T-cell (primary cell): Measurements from ENCODE around the gene KIAA1328. TPM values are rescaled to one million over a fixed set of nuclear protein-coding genes. Genes with fewer than 3 reads are reported as not detected.

ENCODE experiments used
- ATAC-seq, 4 experiments: fragments of 200-7000 bp in 3 of 4; fragments of 150-1000 bp in 1 of 4; cut with Tn5 transposase; replicated peaks in 1 of 4; 1 replicate in 3 of 4; 2 replicates in 1 of 4; pipeline ENCODE4 v1.10.0; 2021; ENCODE audit warnings: moderate library complexity in 3 of 4, mild to moderate bottlenecking in 2 of 4, moderate number of reproducible peaks in 1 of 4
- CTCF ChIA-PET, 2 donors: fragments of 300-600 bp; sonication (Branson Sonifier 250); formaldehyde crosslinking; loops; one replicate each; lab custom pipeline; 2022; ENCODE audit warnings: antibody characterized with exemption in 2 of 2; lab: Charles Lee
- POLR2A ChIA-PET, 2 donors: fragments of 300-600 bp; sonication (Branson Sonifier 250); formaldehyde crosslinking; loops; one replicate each; lab custom pipeline; 2022; ENCODE audit warnings: antibody characterized with exemption in 2 of 2; lab: Charles Lee
- DNase-seq, 35 experiments: peaks; one replicate each; pipeline versions ENCODE4 v3.0.0 to v3.0.0-alpha.2; 2013 to 2023
- H3K27ac ChIP-seq: one replicate; pipeline ENCODE4 v1.5.1; 2013; ENCODE audit warnings: low read length
- H3K27me3 ChIP-seq, 2 experiments: replicated peaks in 1 of 2; 1 replicate in 1 of 2; 2 replicates in 1 of 2; pipeline versions ENCODE4 v1.6.1 to v1.7.0; 2013; ENCODE audit warnings: low read length in 1 of 2, mixed read lengths in 1 of 2; ENCODE audit not compliant: control insufficient read depth in 2 of 2, insufficient read depth in 2 of 2; ENCODE audit errors: extremely low read depth in 1 of 2
- H3K36me3 ChIP-seq, 2 donors: 1 replicate in 1 of 2; 2 replicates in 1 of 2; pipeline versions ENCODE4 v1.6.1 to v1.7.0; 2013; ENCODE audit warnings: low read length in 1 of 2; ENCODE audit not compliant: control insufficient read depth in 2 of 2, insufficient read depth in 1 of 2; ENCODE audit errors: extremely low read depth in 1 of 2
- H3K4me1 ChIP-seq, 2 experiments: 1 replicate in 1 of 2; 2 replicates in 1 of 2; pipeline versions ENCODE4 v1.6.1 to v1.7.0; 2013; ENCODE audit warnings: low read length in 2 of 2, mixed read lengths in 1 of 2; ENCODE audit not compliant: insufficient read depth in 2 of 2, control insufficient read depth in 1 of 2; ENCODE audit errors: extremely low read depth in 1 of 2
- H3K4me3 ChIP-seq, 2 donors: 1 replicate in 1 of 2; 2 replicates in 1 of 2; pipeline versions ENCODE4 v1.5.1 to v1.7.0; 2013; ENCODE audit warnings: mild to moderate bottlenecking in 2 of 2, low read length in 1 of 2, moderate library complexity in 1 of 2; ENCODE audit not compliant: control insufficient read depth in 1 of 2; ENCODE audit errors: extremely low read depth in 1 of 2
- H3K9me3 ChIP-seq: 2 replicates; pipeline ENCODE4 v1.7.0; 2013
- H3K27ac Mint-ChIP-seq, 2 donors: one replicate each; pipeline ENCODE4 v1.8.0; 2020 to 2021; ENCODE audit warnings: mild to moderate bottlenecking in 2 of 2, mixed read lengths in 2 of 2
- H3K27me3 Mint-ChIP-seq, 2 donors: one replicate each; pipeline ENCODE4 v1.8.0; 2021 to 2022; ENCODE audit warnings: mixed read lengths in 2 of 2
- H3K36me3 Mint-ChIP-seq: one replicate; pipeline ENCODE4 v1.8.0; 2021; ENCODE audit warnings: mixed read lengths
- H3K4me1 Mint-ChIP-seq, 3 donors: one replicate each; pipeline ENCODE4 v1.8.0; 2020 to 2022; ENCODE audit warnings: mixed read lengths in 3 of 3, mild to moderate bottlenecking in 1 of 3
- H3K4me3 Mint-ChIP-seq, 3 donors: one replicate each; pipeline ENCODE4 v1.8.0; 2020 to 2022; ENCODE audit warnings: mild to moderate bottlenecking in 3 of 3, mixed read lengths in 3 of 3, moderate library complexity in 3 of 3
- H3K9me3 Mint-ChIP-seq, 3 donors: one replicate each; pipeline ENCODE4 v1.8.0; 2020 to 2022; ENCODE audit warnings: mixed read lengths in 3 of 3
- WGBS: methylation state at CpG from one replicate; pipeline ENCODE4 v1.1.5; 2013; ENCODE audit warnings: missing lambda C conversion rate; ENCODE audit not compliant: insufficient coverage; 5-methylcytosine and 5-hydroxymethylcytosine counted together
- total RNA-seq, 35 experiments: library from RNA in 6 of 35; stranded (reverse) in 6 of 35; fragments of 120-200 nt in 1 of 35; gene quantifications; one replicate each; pipeline versions ENCODE4 v1.2.1 to v1.2.4 and lab custom pipeline; 2013 to 2026

KIAA1328 gene
- total RNA-seq, 5 donors from 2014 or later (not counting 1 experiment from before 2014, with no cell fraction given), result 10.0 to 17.0 (median 11.5) TPM

DNA sequence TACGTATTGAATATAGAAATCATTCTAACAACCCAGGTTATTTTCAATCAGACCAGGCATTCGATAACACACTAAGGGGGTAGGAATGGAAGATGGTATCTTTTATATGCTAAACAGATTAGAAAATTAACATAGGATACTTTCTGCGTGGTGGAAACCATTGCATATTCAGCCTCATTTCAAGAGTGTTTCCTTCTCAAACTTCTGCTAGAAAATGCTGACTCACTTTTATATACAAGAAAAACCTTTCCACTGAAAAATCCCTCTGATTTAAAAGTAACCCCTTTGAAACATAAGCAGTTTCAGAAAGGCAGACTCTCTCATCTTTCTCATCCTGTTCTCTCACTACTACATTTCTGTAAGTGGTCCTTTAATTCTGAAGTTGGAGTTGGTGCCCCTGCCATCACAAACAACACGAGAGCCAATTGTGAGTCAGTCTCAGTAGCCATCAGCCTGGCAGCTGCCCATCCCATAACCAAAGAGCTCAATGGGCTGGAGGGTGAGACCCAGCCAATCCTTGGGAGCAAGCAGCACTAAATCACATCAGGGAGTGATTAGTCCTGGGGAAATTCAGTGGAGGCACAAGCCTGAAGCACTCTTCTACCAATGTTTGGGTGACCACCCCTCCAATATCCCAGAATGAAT, 393.5 kb downstream of the KIAA1328 start:
- no peak for ATAC-seq
- no CpG with 5 or more reads among the region's 4 CpGs for WGBS
- Histone ChIP-seq H3K4me3 (no peak overlapping the region), H3K9me3 (no peaks in the 10 kb centered on the region), H3K27ac (no peak overlapping the region), H3K36me3 (no peaks in the 10 kb centered on the region), H3K4me1 (no peaks in the 10 kb centered on the region), H3K27me3 (no peaks in the 10 kb centered on the region)
- Mint-ChIP-seq H3K36me3 (peaks cover 50% of the 10 kb centered on the region), H3K27ac (no peak overlapping the region), H3K27me3 (no peaks in the 10 kb centered on the region), H3K4me1 (peaks cover 0 to 4% (median 2%) of the 10 kb centered on the region in 3 donors), H3K9me3 (no peaks in the 10 kb centered on the region), H3K4me3 (no peak overlapping the region)
- DNase-seq, result no peak
- ChIA-PET POLR2A (no interaction called here), CTCF (no interaction called here)

DNA sequence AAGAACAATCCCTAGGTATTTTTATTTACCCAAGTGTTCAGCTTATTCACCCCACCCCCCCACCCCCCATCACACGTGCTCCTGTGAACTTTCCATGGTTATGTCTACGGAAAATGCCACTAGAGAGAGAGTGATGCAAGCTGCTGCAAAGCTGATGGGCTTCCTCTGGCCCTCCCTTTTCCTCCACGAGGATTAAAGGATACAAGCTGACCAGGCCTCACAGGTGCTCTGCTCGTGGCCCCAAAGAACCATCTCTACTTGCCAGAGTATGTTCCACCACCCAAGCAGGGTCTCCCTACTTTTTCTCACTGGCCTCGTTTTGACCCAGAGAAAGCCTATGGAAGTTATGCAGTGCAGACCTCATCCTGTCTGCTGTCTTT, 394.1 kb downstream of the KIAA1328 start:
- Mint-ChIP-seq H3K9me3 (peaks cover 0 to 4% (median 0%) of the 10 kb centered on the region in 3 donors), H3K36me3 (peaks cover 53% of the 10 kb centered on the region), H3K27me3 (no peaks in the 10 kb centered on the region), H3K4me1 (peaks cover 0 to 4% (median 2%) of the 10 kb centered on the region in 3 donors), H3K27ac (no peak overlapping the region), H3K4me3 (no peak overlapping the region)
- ATAC-seq (no peak), DNase-seq (no peak)
- 67% methylated on average over 2 of the region's 5 CpGs for WGBS
- Histone ChIP-seq H3K27ac (no peak overlapping the region), H3K4me1 (no peaks in the 10 kb centered on the region), H3K9me3 (no peaks in the 10 kb centered on the region), H3K36me3 (no peaks in the 10 kb centered on the region), H3K4me3 (no peak overlapping the region), H3K27me3 (no peaks in the 10 kb centered on the region)
- ChIA-PET POLR2A (no interaction called here), CTCF (no interaction called here)

DNA sequence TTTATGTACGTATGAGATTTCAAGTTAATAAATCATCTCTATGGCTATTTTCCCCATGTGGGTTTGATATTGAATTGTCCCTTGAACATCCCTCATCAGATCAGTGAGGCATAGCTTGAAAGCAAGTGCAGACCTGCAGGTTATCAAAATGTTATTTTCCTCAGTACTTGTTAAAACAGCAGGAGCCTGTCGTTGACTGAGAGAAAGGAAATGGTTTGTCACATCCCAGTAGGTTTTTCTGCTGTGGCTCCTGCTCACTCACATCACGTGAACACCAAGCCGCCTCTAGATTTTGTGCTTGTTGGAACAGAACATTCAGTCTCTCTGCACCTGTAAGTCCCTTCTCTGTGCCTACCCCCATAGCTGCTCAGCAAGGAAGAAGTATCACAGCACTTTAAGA, 396.4 kb downstream of the KIAA1328 start:
- Mint-ChIP-seq H3K36me3 (peaks cover 55% of the 10 kb centered on the region), H3K4me1 (no peaks in the 10 kb centered on the region), H3K9me3 (peaks cover 0 to 4% (median 0%) of the 10 kb centered on the region in 3 donors), H3K27ac (no peak overlapping the region), H3K27me3 (no peaks in the 10 kb centered on the region), H3K4me3 (no peak overlapping the region)
- 82% methylated on average over 2 of the region's 4 CpGs for WGBS
- no peaks in the 10 kb centered on the region for H3K27me3 ChIP-seq
- POLR2A ChIA-PET, result interaction anchor here in 1 of 2 donors (0.6 kb wide), 1 partner anchor 1525 kb away, joined by 6 read pairs; no protein-coding TSS in a partner anchor
- DNase-seq (no peak), ATAC-seq (no peak)
- H3K27ac ChIP-seq, result no peak overlapping the region
- no peaks in the 10 kb centered on the region for H3K4me1 ChIP-seq
- H3K36me3 ChIP-seq, result no peaks in the 10 kb centered on the region
- no peak overlapping the region for H3K4me3 ChIP-seq
- CTCF ChIA-PET, result interaction anchor here in 1 of 2 donors (0.6 kb wide), 1 partner anchor 20 kb away, joined by 3 read pairs; no protein-coding TSS in a partner anchor
- H3K9me3 ChIP-seq, result no peaks in the 10 kb centered on the region

DNA sequence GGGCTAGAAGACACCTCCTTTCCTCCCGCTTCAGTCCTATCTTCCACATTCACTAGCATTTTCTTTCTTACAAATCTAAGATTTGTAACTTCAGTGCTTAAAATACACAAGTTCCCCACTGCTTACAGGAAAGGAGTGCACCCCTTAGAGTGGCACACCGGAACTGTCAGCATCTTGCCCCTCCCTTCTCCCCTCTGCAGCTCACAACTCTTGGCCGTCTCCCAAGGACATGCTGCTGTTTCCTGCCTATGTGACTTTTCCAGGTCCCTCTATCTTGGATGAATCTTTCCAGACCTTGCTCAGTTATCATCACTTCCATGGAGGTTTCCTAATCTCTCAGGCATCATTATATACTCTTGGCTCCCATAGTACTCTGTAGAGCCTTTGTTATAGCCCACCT, 401.8 kb downstream of the KIAA1328 start:
- Histone ChIP-seq H3K27ac (no peak overlapping the region), H3K27me3 (no peaks in the 10 kb centered on the region), H3K4me3 (no peak overlapping the region), H3K36me3 (no peaks in the 10 kb centered on the region), H3K4me1 (no peaks in the 10 kb centered on the region), H3K9me3 (no peaks in the 10 kb centered on the region)
- no peak for ATAC-seq
- DNase-seq, result no peak
- Mint-ChIP-seq H3K4me3 (no peak overlapping the region), H3K36me3 (peaks cover 21% of the 10 kb centered on the region), H3K27ac (no peak overlapping the region), H3K9me3 (peaks cover 0 to 4% (median 0%) of the 10 kb centered on the region in 3 donors), H3K27me3 (no peaks in the 10 kb centered on the region), H3K4me1 (no peaks in the 10 kb centered on the region)
- ChIA-PET CTCF (no interaction called here), POLR2A (no interaction called here)
- WGBS, result 76% methylated on average over 3 of the region's 3 CpGs

DNA sequence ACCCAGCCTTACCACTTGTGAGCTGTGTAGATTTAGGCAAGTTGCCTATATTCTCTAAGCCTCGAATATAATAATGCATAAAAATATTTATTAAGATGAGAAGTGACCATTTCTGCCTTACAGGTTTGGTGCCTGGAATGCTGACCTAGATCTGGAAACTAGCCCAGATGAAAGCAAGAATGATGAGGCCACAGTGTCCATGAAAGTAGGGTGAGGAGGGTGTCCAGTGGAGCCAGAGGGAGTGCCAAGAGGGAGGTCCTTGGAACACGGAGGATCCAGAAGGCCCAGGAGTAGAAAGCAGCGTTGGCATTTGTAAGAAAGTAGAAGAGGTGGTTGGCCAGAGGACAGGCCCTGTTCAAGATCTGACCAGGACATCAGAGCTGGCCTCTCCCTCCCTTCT, 402.3 kb downstream of the KIAA1328 start:
- WGBS, result no CpG with 5 or more reads among the region's 3 CpGs
- Mint-ChIP-seq H3K4me1 (no peaks in the 10 kb centered on the region), H3K36me3 (peaks cover 16% of the 10 kb centered on the region), H3K27ac (no peak overlapping the region), H3K9me3 (peaks cover 0 to 4% (median 0%) of the 10 kb centered on the region in 3 donors), H3K4me3 (no peak overlapping the region), H3K27me3 (no peaks in the 10 kb centered on the region)
- no peak for ATAC-seq
- Histone ChIP-seq H3K4me1 (no peaks in the 10 kb centered on the region), H3K4me3 (no peak overlapping the region), H3K27me3 (no peaks in the 10 kb centered on the region), H3K27ac (no peak overlapping the region), H3K36me3 (no peaks in the 10 kb centered on the region), H3K9me3 (no peaks in the 10 kb centered on the region)
- CTCF ChIA-PET, result no interaction called here
- POLR2A ChIA-PET, result no interaction called here
- DNase-seq, result no peak

DNA sequence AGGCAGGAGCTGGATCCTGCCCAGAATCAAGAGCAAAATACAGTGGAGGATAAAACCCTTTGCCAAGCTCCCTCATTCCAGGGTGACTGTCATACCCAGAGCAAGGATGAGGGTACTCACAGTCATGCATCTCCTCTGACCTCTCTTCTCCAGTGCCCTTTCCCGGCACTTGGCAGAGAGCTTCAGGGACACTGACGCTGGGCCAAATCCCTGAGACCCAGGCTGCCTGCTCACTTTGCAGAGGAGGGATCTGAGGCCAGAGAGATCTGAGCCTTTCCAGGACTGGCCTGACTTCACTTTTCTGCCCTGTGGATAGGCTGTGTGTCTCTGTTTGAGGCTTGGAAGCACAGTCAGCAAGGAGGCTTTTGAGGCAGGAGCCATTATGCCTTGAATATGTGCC, 406.7 kb downstream of the KIAA1328 start:
- Histone ChIP-seq H3K27me3 (peaks cover 0 to 3% of the 10 kb centered on the region in 2 experiments), H3K9me3 (no peaks in the 10 kb centered on the region), H3K36me3 (no peaks in the 10 kb centered on the region), H3K27ac (no peak overlapping the region), H3K4me3 (no peak overlapping the region), H3K4me1 (no peaks in the 10 kb centered on the region)
- Mint-ChIP-seq H3K4me3 (no peak overlapping the region), H3K27me3 (no peaks in the 10 kb centered on the region), H3K27ac (no peak overlapping the region), H3K4me1 (no peaks in the 10 kb centered on the region), H3K36me3 (no peaks in the 10 kb centered on the region), H3K9me3 (no peaks in the 10 kb centered on the region)
- ChIA-PET POLR2A (interaction anchor here in 1 of 2 donors (0.5 kb wide), 1 partner anchor 195 kb away, joined by 10 read pairs; no protein-coding TSS in a partner anchor), CTCF (no interaction called here)
- 100% methylated on average over 2 of the region's 2 CpGs for WGBS
- ATAC-seq, result no peak
- no peak for DNase-seq
